Neural progenitor cell (in vitro differentiated cells): ENCODE results near the gene ITGAX. TPM values are rescaled to one million over a fixed set of nuclear protein-coding genes. Genes with fewer than 3 reads are reported as not detected.

Source experiments
- DNase-seq: peaks from one replicate; pipeline ENCODE4 v3.0.0-alpha.2; 2016; ENCODE audit warnings: low spot score
- H2AFZ ChIP-seq: fragments of 200-600 bp; sonication (generic); replicated peaks from 2 replicates; pipeline ENCODE4 v1.6.1; 2016; ENCODE audit warnings: antibody characterized with exemption
- H3F3A ChIP-seq: fragments of 200-600 bp; sonication (generic); 2 replicates; pipeline ENCODE4 v1.6.1; 2016; ENCODE audit warnings: antibody characterized with exemption, low read depth
- H3K27ac ChIP-seq: fragments of 200-600 bp; sonication (generic); 2 replicates; pipeline ENCODE4 v1.5.1; 2016; ENCODE audit warnings: mild to moderate bottlenecking
- H3K27me3 ChIP-seq: fragments of 200-600 bp; sonication (generic); 2 replicates; pipeline ENCODE4 v1.6.1; 2016; ENCODE audit warnings: mild to moderate bottlenecking, moderate library complexity
- H3K36me3 ChIP-seq: fragments of 200-600 bp; sonication (generic); 2 replicates; pipeline ENCODE4 v1.5.1; 2016
- H3K4me1 ChIP-seq: fragments of 200-600 bp; sonication (generic); 2 replicates; pipeline ENCODE4 v1.6.1; 2016; ENCODE audit warnings: mixed run types
- H3K4me2 ChIP-seq: fragments of 200-600 bp; sonication (generic); 2 replicates; pipeline ENCODE4 v1.6.1; 2016
- H3K4me3 ChIP-seq: fragments of 200-600 bp; sonication (generic); 2 replicates; pipeline ENCODE4 v1.5.1; 2016
- H3K79me2 ChIP-seq: fragments of 200-600 bp; sonication (generic); 2 replicates; pipeline ENCODE4 v1.6.1; 2016; ENCODE audit warnings: low read depth
- H3K9ac ChIP-seq: fragments of 200-600 bp; sonication (generic); 2 replicates; pipeline ENCODE4 v1.6.1; 2016
- H3K9me3 ChIP-seq: fragments of 200-600 bp; sonication (generic); 2 replicates; pipeline ENCODE4 v1.5.1; 2016; ENCODE audit warnings: low read depth
- H4K20me1 ChIP-seq: fragments of 200-600 bp; sonication (generic); 2 replicates; pipeline ENCODE4 v1.6.1; 2016; ENCODE audit warnings: low read depth
- H3K27ac Mint-ChIP-seq: 3 replicates; pipeline ENCODE4 v1.8.0; 2021; ENCODE audit warnings: mixed read lengths
- H3K27me3 Mint-ChIP-seq: 2 replicates; pipeline ENCODE4 v1.8.0; 2022; ENCODE audit warnings: low read depth, mild to moderate bottlenecking, inconsistent platforms, moderate library complexity, mixed read lengths; ENCODE audit not compliant: insufficient read depth
- H3K36me3 Mint-ChIP-seq: 3 replicates; pipeline ENCODE4 v1.8.0; 2021; ENCODE audit warnings: mixed read lengths
- H3K4me1 Mint-ChIP-seq: 3 replicates; pipeline ENCODE4 v1.8.0; 2021; ENCODE audit warnings: mixed read lengths
- H3K4me3 Mint-ChIP-seq: 3 replicates; pipeline ENCODE4 v1.8.0; 2021; ENCODE audit warnings: mild to moderate bottlenecking, moderate library complexity, mixed read lengths
- H3K9me3 Mint-ChIP-seq: 3 replicates; pipeline ENCODE4 v1.8.0; 2020; ENCODE audit warnings: mixed read lengths
- EZH2 ChIP-seq: fragments of 200-600 bp; sonication (generic); IDR thresholded peaks from 2 replicates; pipeline ENCODE4 v1.6.1; 2017; ENCODE audit warnings: antibody characterized with exemption, mild to moderate bottlenecking, moderate library complexity
- EZH2phosphoT487 ChIP-seq: fragments of 200-600 bp; sonication (generic); IDR thresholded peaks from 2 replicates; pipeline ENCODE4 v1.6.1; 2017; ENCODE audit warnings: antibody characterized with exemption
- total RNA-seq: library from RNA; depleted of rRNA; stranded (reverse); fragments of >200 nt; gene quantifications from 2 replicates; pipeline ENCODE4 v1.2.3, GENCODE V29; 2015; ENCODE audit warnings: low replicate concordance
- TF ChIP-seq, protein P1 (sequence below): fragments of 200-600 bp; sonication (generic); IDR thresholded peaks from 2 replicates; pipeline ENCODE4 v1.5.1; 2017; ENCODE audit warnings: antibody characterized with exemption, mild to moderate bottlenecking

Gene ITGAX
- total RNA-seq, 1 donor from 2014 or later, result not detected

DNA sequence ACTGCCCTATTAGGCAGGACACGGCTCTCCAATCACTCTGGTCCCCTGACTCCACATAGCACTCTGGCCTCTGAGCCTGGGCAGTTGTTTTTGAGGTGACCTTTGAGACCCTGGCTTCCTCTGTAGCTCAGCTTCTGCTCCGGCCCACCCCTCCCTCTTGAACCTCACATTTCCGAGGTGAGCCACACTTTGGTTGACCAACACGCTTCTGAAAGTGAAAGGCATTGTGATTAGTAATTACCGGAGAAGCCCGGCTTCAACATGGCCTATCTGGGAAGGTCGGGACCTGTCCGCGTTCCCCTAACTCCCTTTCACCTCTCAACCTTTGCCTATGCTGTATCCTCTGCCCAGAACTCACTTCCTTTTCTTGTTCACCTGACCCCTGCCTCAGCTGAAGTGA, 10.3 kb upstream of the ITGAX start:
- H3K4me2 ChIP-seq, result no peak overlapping the region
- no peak for DNase-seq
- no peaks in the 10 kb centered on the region for H3K27me3 ChIP-seq
- H3K9ac ChIP-seq, result no peak overlapping the region
- no peak overlapping the region for H3K27ac ChIP-seq
- Mint-ChIP-seq H3K4me1 (peaks cover 7% of the 10 kb centered on the region), H3K27ac (no peak overlapping the region), H3K9me3 (no peaks in the 10 kb centered on the region), H3K27me3 (peaks cover 6% of the 10 kb centered on the region), H3K36me3 (no peaks in the 10 kb centered on the region), H3K4me3 (no peak overlapping the region)
- H3K79me2 ChIP-seq, result no peaks in the 10 kb centered on the region
- H4K20me1 ChIP-seq, result no peaks in the 10 kb centered on the region
- H2AFZ ChIP-seq, result no peak overlapping the region
- TF ChIP-seq EZH2, result no peak
- TF ChIP-seq EZH2phosphoT487, result no peak
- TF ChIP-seq, protein P1, sequence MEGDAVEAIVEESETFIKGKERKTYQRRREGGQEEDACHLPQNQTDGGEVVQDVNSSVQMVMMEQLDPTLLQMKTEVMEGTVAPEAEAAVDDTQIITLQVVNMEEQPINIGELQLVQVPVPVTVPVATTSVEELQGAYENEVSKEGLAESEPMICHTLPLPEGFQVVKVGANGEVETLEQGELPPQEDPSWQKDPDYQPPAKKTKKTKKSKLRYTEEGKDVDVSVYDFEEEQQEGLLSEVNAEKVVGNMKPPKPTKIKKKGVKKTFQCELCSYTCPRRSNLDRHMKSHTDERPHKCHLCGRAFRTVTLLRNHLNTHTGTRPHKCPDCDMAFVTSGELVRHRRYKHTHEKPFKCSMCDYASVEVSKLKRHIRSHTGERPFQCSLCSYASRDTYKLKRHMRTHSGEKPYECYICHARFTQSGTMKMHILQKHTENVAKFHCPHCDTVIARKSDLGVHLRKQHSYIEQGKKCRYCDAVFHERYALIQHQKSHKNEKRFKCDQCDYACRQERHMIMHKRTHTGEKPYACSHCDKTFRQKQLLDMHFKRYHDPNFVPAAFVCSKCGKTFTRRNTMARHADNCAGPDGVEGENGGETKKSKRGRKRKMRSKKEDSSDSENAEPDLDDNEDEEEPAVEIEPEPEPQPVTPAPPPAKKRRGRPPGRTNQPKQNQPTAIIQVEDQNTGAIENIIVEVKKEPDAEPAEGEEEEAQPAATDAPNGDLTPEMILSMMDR, result no peak
- H3F3A ChIP-seq, result no peaks in the 10 kb centered on the region
- H3K4me1 ChIP-seq, result no peaks in the 10 kb centered on the region
- H3K9me3 ChIP-seq, result no peaks in the 10 kb centered on the region
- H3K36me3 ChIP-seq, result no peaks in the 10 kb centered on the region
- no peak overlapping the region for H3K4me3 ChIP-seq

DNA sequence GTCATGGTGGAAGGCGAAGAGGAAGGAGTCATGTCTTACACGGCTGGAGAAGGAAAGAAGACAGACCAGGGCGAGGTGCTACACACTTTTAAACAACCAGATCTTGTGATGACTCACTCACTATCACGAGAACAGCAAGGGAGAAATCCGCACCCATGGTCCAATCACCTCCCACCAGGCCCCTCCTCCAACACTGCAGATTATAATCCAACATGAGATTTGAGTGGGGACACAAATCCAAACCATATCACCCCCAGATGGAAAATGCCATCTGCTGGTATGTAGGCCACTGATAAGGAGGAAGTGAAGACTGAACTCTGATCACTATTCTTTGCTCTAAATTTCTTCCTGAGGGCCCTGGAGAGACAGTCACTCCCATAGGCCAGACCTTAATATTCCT, 7.5 kb upstream of the ITGAX start:
- no peaks in the 10 kb centered on the region for H3K27me3 ChIP-seq
- H3K9ac ChIP-seq, result no peak overlapping the region
- H3K36me3 ChIP-seq, result no peaks in the 10 kb centered on the region
- H3F3A ChIP-seq, result no peaks in the 10 kb centered on the region
- no peak overlapping the region for H3K4me2 ChIP-seq
- H4K20me1 ChIP-seq, result no peaks in the 10 kb centered on the region
- H3K9me3 ChIP-seq, result no peaks in the 10 kb centered on the region
- TF ChIP-seq, protein P1, result no peak
- TF ChIP-seq EZH2, result no peak
- TF ChIP-seq EZH2phosphoT487, result no peak
- H3K27ac ChIP-seq, result no peak overlapping the region
- Mint-ChIP-seq H3K9me3 (no peaks in the 10 kb centered on the region), H3K27ac (no peak overlapping the region), H3K4me3 (no peak overlapping the region), H3K4me1 (peaks cover 7% of the 10 kb centered on the region), H3K27me3 (peaks cover 14% of the 10 kb centered on the region), H3K36me3 (no peaks in the 10 kb centered on the region)
- no peaks in the 10 kb centered on the region for H3K79me2 ChIP-seq
- no peak overlapping the region for H2AFZ ChIP-seq
- H3K4me3 ChIP-seq, result no peak overlapping the region
- no peak for DNase-seq
- H3K4me1 ChIP-seq, result no peaks in the 10 kb centered on the region

DNA sequence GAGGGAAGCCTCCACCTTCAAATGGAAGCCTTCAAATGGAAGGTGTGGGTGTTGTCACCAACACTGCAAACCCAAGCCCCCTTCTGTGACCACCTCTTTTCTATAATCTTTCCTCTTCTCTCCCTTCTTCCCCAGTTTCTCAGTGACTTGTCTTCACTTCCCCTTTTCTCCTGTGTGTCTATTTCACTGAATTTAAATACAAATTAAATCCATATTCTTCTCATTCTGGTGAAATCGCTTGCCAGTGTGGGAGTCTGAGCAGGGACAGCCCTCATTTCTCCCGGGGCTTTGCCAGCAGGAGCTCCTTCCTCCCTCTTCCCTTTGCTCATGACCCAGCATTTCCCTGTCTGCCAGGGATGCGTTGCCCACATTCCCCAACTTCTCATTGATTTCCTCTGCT, 6.4 kb upstream of the ITGAX start:
- H3K36me3 Mint-ChIP-seq, result no peaks in the 10 kb centered on the region
- Histone ChIP-seq H3K9me3 (no peaks in the 10 kb centered on the region), H3K9ac (no peak overlapping the region), H3K27me3 (no peaks in the 10 kb centered on the region), H3K4me3 (no peak overlapping the region), H3K36me3 (no peaks in the 10 kb centered on the region), H3K79me2 (no peaks in the 10 kb centered on the region), H3K27ac (no peak overlapping the region), H4K20me1 (no peaks in the 10 kb centered on the region), H3F3A (no peaks in the 10 kb centered on the region), H3K4me2 (no peak overlapping the region), H2AFZ (no peak overlapping the region), H3K4me1 (no peaks in the 10 kb centered on the region)
- H3K9me3 Mint-ChIP-seq, result peaks cover 3% of the 10 kb centered on the region
- H3K27ac Mint-ChIP-seq, result no peak overlapping the region
- H3K27me3 Mint-ChIP-seq, result peaks cover 14% of the 10 kb centered on the region
- peaks cover 7% of the 10 kb centered on the region for H3K4me1 Mint-ChIP-seq
- no peak overlapping the region for H3K4me3 Mint-ChIP-seq
- TF ChIP-seq EZH2phosphoT487, result no peak
- no peak for TF ChIP-seq EZH2
- TF ChIP-seq, protein P1, result no peak
- DNase-seq, result no peak
